Spleen (tissue), 11 donors: ENCODE data around the gene PSME2. TPM values are rescaled to one million over a fixed set of nuclear protein-coding genes. Genes with fewer than 3 reads are reported as not detected.
A peak's percentile ranks its signal among the peaks of the same experiment; 100 is the strongest.

Experiments
- DNase-seq: peaks from one replicate; pipeline ENCODE4 v3.0.0-alpha.2; 2020
- H3K27ac ChIP-seq, 8 donors: fragments of 200-600 bp; sonication (generic) in 7 of 8; 1 replicate in 4 of 8; 2 replicates in 4 of 8; pipeline versions ENCODE4 v1.5.0 to v1.8.0; 2016 to 2021; ENCODE audit warnings: inconsistent platforms in 4 of 8, mild to moderate bottlenecking in 4 of 8, moderate library complexity in 1 of 8
- H3K27me3 ChIP-seq, 7 donors: fragments of 200-600 bp; sonication (generic) in 6 of 7; replicated peaks in 1 of 7; 1 replicate in 4 of 7; 2 replicates in 3 of 7; pipeline versions ENCODE4 v1.5.0 to v1.8.0; 2016 to 2021; ENCODE audit warnings: inconsistent platforms in 3 of 7, mild to moderate bottlenecking in 1 of 7
- H3K36me3 ChIP-seq, 6 donors: fragments of 200-600 bp; sonication (generic) in 5 of 6; 1 replicate in 4 of 6; 2 replicates in 2 of 6; pipeline versions ENCODE4 v1.5.0 to v1.8.0; 2016 to 2021; ENCODE audit warnings: inconsistent platforms in 2 of 6
- H3K4me1 ChIP-seq, 6 donors: fragments of 200-600 bp; sonication (generic) in 5 of 6; 1 replicate in 3 of 6; 2 replicates in 3 of 6; pipeline versions ENCODE4 v1.5.0 to v1.8.0; 2016 to 2021; ENCODE audit warnings: inconsistent platforms in 3 of 6
- H3K4me3 ChIP-seq, 8 donors: fragments of 200-600 bp; sonication (generic) in 7 of 8; 1 replicate in 4 of 8; 2 replicates in 4 of 8; pipeline versions ENCODE4 v1.5.0 to v1.8.0; 2016 to 2021; ENCODE audit warnings: inconsistent platforms in 4 of 8, mild to moderate bottlenecking in 4 of 8, moderate library complexity in 2 of 8
- H3K9me3 ChIP-seq, 8 donors: fragments of 200-600 bp; sonication (generic) in 7 of 8; 1 replicate in 4 of 8; 2 replicates in 4 of 8; pipeline versions ENCODE4 v1.5.0 to v1.8.0; 2016 to 2021; ENCODE audit warnings: inconsistent platforms in 4 of 8
- POLR2A ChIP-seq, 3 donors: fragments of 450-650 bp; IDR thresholded peaks; one replicate each; pipeline ENCODE4 v1.5.1; 2017; ENCODE audit warnings: antibody characterized with exemption in 3 of 3, mild to moderate bottlenecking in 1 of 3
- POLR2AphosphoS5 ChIP-seq, 3 donors: sonication (generic); formaldehyde crosslinking; IDR thresholded peaks; one replicate each; pipeline ENCODE4 v1.5.1; 2017; ENCODE audit warnings: antibody characterized with exemption in 3 of 3
- WGBS, 5 donors: extraction: QIAGEN DNeasy Blood & Tissue Kit in 3 of 5; methylation state at CpG; one replicate each; pipeline versions ENCODE4 v1.1.5 to v1.1.7; 2013 to 2018; 5-methylcytosine and 5-hydroxymethylcytosine counted together
- intact Hi-C: fragments of 100-400 bp; cut with DNase I; formaldehyde crosslinking; loops from one replicate; pipeline ENCODE4 v1.15.0; 2023; ENCODE audit warnings: low total_unique reads
- polyA plus RNA-seq, 3 donors: library from polyadenylated mRNA; stranded (reverse); fragments of 200-250 nt; gene quantifications; one replicate each; pipeline ENCODE4 v1.2.1, GENCODE V29; 2013
- total RNA-seq, 7 donors: library from RNA; depleted of rRNA in 3 of 7; stranded (reverse); fragments of >200 nt in 3 of 7; fragmentation: NEBNext Ultra II Directional in 4 of 7; extraction: Animal tissue kit (Norgen Biotek cat#: 25700) in 4 of 7; gene quantifications; one replicate each; pipeline versions ENCODE4 v1.1.0 to v1.2.1, GENCODE V29; 2016 to 2021
- TF ChIP-seq, protein P1 (sequence below), 11 experiments: fragments of 200-600 bp in 7 of 11; fragments of 450-650 bp in 4 of 11; sonication (generic) in 4 of 11; IDR thresholded peaks in 8 of 11; conservative IDR thresholded peaks in 3 of 11; 1 replicate in 7 of 11; 2 replicates in 4 of 11; pipeline versions ENCODE4 v1.4.0 to v1.8.0; 2016 to 2021; ENCODE audit warnings: antibody characterized with exemption in 11 of 11, inconsistent platforms in 4 of 11, mild to moderate bottlenecking in 1 of 11
- donor health status: healthy with polysubstance abuse.
- donor health status: DM: no; HTN: no; CAD: no; lungs with moderate emphysema.
- donor health status: DM: no; HTN: no; CAD: no.
- donor health status: Bipolar disorder and iron deficiency.
- donor health status: healthy.
- donor health status: DM: no; HTN: no; CAD: no.
- donor health status: DM: yes; HTN: yes; CAD: no.

PSME2 gene
- total and polyA plus RNA-seq, 10 donors: 80.0 to 509 (median 258) TPM

GRCh38 chr14:24115422-24116127 is 30.8 kb downstream of the PSME2 start:
- intact Hi-C loops: no loop called here

GRCh38 chr14:24114532-24115421 is 31.6 kb downstream of the PSME2 start, which contains the start of the genes DCAF11 and NRL:
Gene DCAF11 (plus strand): TSS chr14:24114777. CDS start chr14:24115595, 818 bp downstream.
Gene NRL (minus strand): TSS chr14:24114949. CDS start chr14:24082848, 32,101 bp downstream.
- Histone ChIP-seq H3K27ac (peak within 1 kb of the TSS; percentile 97 to 100 (median 98)), H3K27me3 (no peaks in the 10 kb centered on the region), H3K36me3 (peaks cover 3 to 33% (median 28%) of the 10 kb centered on the region in 6 donors), H3K9me3 (no peaks in the 10 kb centered on the region), H3K4me3 (peak within 1 kb of the TSS; percentile 60 to 85 (median 76)), H3K4me1 (peaks cover 23 to 64% (median 47%) of the 10 kb centered on the region in 6 donors)
- 0% methylated on average over 38 to 65 of the region's 65 CpGs for WGBS, 5 donors
- intact Hi-C loops: no loop called here
- TF ChIP-seq, protein P1, sequence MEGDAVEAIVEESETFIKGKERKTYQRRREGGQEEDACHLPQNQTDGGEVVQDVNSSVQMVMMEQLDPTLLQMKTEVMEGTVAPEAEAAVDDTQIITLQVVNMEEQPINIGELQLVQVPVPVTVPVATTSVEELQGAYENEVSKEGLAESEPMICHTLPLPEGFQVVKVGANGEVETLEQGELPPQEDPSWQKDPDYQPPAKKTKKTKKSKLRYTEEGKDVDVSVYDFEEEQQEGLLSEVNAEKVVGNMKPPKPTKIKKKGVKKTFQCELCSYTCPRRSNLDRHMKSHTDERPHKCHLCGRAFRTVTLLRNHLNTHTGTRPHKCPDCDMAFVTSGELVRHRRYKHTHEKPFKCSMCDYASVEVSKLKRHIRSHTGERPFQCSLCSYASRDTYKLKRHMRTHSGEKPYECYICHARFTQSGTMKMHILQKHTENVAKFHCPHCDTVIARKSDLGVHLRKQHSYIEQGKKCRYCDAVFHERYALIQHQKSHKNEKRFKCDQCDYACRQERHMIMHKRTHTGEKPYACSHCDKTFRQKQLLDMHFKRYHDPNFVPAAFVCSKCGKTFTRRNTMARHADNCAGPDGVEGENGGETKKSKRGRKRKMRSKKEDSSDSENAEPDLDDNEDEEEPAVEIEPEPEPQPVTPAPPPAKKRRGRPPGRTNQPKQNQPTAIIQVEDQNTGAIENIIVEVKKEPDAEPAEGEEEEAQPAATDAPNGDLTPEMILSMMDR (IDR thresholded peaks at IDR 0.05 in 8 of 11, conservative IDR thresholded peaks at IDR 0.05 in 3 of 11): peak in 4 of 11 experiments; percentile 4 to 28 (median 17)
- TF ChIP-seq POLR2A (IDR thresholded peaks at IDR 0.05) (peak in 2 of 3 donors; percentile 6 to 42), POLR2AphosphoS5 (IDR thresholded peaks at IDR 0.05) (peak; percentile 91 to 98 (median 93))
- DNase-seq: peak; percentile 99

More at GRCh38 chr14:24115422-24116127, 30.8 kb downstream of the PSME2 start:
- TF ChIP-seq POLR2A (IDR thresholded peaks at IDR 0.05) (no peak), POLR2AphosphoS5 (IDR thresholded peaks at IDR 0.05) (no peak)
- TF ChIP-seq, protein P1 (IDR thresholded peaks at IDR 0.05 in 8 of 11, conservative IDR thresholded peaks at IDR 0.05 in 3 of 11): no peak
- Histone ChIP-seq H3K27me3 (no peaks in the 10 kb centered on the region), H3K4me3 (peak overlapping the region; percentile 60 to 85 (median 76)), H3K27ac (peak overlapping the region; percentile 97 to 100 (median 98)), H3K4me1 (peaks cover 23 to 56% (median 41%) of the 10 kb centered on the region in 6 donors), H3K36me3 (peaks cover 3 to 41% (median 35%) of the 10 kb centered on the region in 6 donors), H3K9me3 (no peaks in the 10 kb centered on the region)
- 1 to 7% (median 3%) methylated on average over 14 of the region's 14 CpGs for WGBS, 5 donors
- peak; percentile 87 for DNase-seq

GRCh38 chr14:24113801-24114531 is 32.4 kb downstream of the PSME2 start:
- TF ChIP-seq POLR2AphosphoS5 (IDR thresholded peaks at IDR 0.05): peak; percentile 64 to 94 (median 85)
- peak in 1 of 3 donors; percentile 82 for TF ChIP-seq POLR2A (IDR thresholded peaks at IDR 0.05)
- TF ChIP-seq, protein P1 (IDR thresholded peaks at IDR 0.05 in 8 of 11, conservative IDR thresholded peaks at IDR 0.05 in 3 of 11): no peak
- DNase-seq: peak; percentile 96
- Histone ChIP-seq H3K4me1 (peaks cover 27 to 68% (median 55%) of the 10 kb centered on the region in 6 donors), H3K4me3 (peak overlapping the region; percentile 46 to 85 (median 76)), H3K9me3 (no peaks in the 10 kb centered on the region), H3K27ac (peak overlapping the region; percentile 97 to 100 (median 98)), H3K36me3 (peaks cover 3 to 25% (median 20%) of the 10 kb centered on the region in 6 donors), H3K27me3 (no peaks in the 10 kb centered on the region)
- WGBS, 5 donors: 0% methylated on average over 38 to 42 of the region's 42 CpGs
- intact Hi-C loops: no loop called here
